Gastrocnemius medialis (tissue), 4 donors: ENCODE measurements around the gene AACS. TPM values are rescaled to one million over a fixed set of nuclear protein-coding genes. Genes with fewer than 3 reads are reported as not detected.
"Not testable (repeated sequence)": the region's sequence is repeated elsewhere in the genome, so short reads cannot be mapped to it uniquely, and the experiment has no call there.

Source experiments
- ATAC-seq, 2 donors: fragments of 150-250 bp; one replicate each; pipeline ENCODE4 v1.9.1; 2016
- DNase-seq, 2 donors: peaks; one replicate each; pipeline ENCODE4 v3.0.0-alpha.2; 2019
- H3K27ac ChIP-seq, 4 donors: fragments of 200-600 bp; sonication (generic); 1 replicate in 1 of 4; 2 replicates in 3 of 4; pipeline ENCODE4 v1.5.1; 2016 to 2018; ENCODE audit warnings: mild to moderate bottlenecking in 2 of 4, moderate library complexity in 1 of 4
- H3K27me3 ChIP-seq, 3 donors: fragments of 200-600 bp; sonication (generic) in 2 of 3; 1 replicate in 1 of 3; 2 replicates in 2 of 3; pipeline versions ENCODE4 v1.5.1 to v1.6.0; 2016 to 2019; ENCODE audit warnings: mild to moderate bottlenecking in 1 of 3, moderate library complexity in 1 of 3
- H3K36me3 ChIP-seq, 2 donors: fragments of 200-600 bp; sonication (generic) in 1 of 2; one replicate each; pipeline ENCODE4 v1.5.1; 2017 to 2018
- H3K4me1 ChIP-seq, 2 donors: fragments of 200-600 bp; sonication (generic) in 1 of 2; one replicate each; pipeline ENCODE4 v1.5.1; 2016 to 2017; ENCODE audit warnings: mild to moderate bottlenecking in 2 of 2
- H3K4me3 ChIP-seq, 4 donors: fragments of 200-600 bp; sonication (generic) in 3 of 4; 1 replicate in 1 of 4; 2 replicates in 3 of 4; pipeline ENCODE4 v1.5.1; 2016 to 2019; ENCODE audit warnings: mild to moderate bottlenecking in 2 of 4
- H3K9me3 ChIP-seq, 3 donors: fragments of 200-600 bp; sonication (generic) in 2 of 3; 1 replicate in 1 of 3; 2 replicates in 2 of 3; pipeline ENCODE4 v1.5.1; 2016 to 2019
- CTCF ChIP-seq, 5 experiments: fragments of 450-650 bp in 3 of 5; fragments of 200-600 bp in 2 of 5; sonication (generic) in 2 of 5; IDR thresholded peaks in 4 of 5; conservative IDR thresholded peaks in 1 of 5; 1 replicate in 4 of 5; 2 replicates in 1 of 5; pipeline ENCODE4 v1.5.1; 2016 to 2019; ENCODE audit warnings: antibody characterized with exemption in 5 of 5, mild to moderate bottlenecking in 3 of 5, moderate library complexity in 3 of 5
- POLR2A ChIP-seq, 2 donors: fragments of 450-650 bp; IDR thresholded peaks; one replicate each; pipeline ENCODE4 v1.6.1; 2017; ENCODE audit warnings: antibody characterized with exemption in 2 of 2, mild to moderate bottlenecking in 2 of 2, moderate library complexity in 2 of 2
- in situ Hi-C, 4 donors: fragments of 200-750 bp; cut with MboI; loops; one replicate each; pipeline versions ENCODE4 v1.15.0 to v1.8.0; 2017; ENCODE audit warnings: low sequenced_read_pairs in 4 of 4
- intact Hi-C: fragments of 100-400 bp; cut with DNase I; formaldehyde crosslinking; loops from one replicate; pipeline ENCODE4 v1.15.1; 2023; ENCODE audit warnings: low total_unique reads
- total RNA-seq, 4 donors: library from RNA; depleted of rRNA; stranded (reverse); fragments of >200 nt; gene quantifications; one replicate each; pipeline versions ENCODE4 v1.1.0 to v1.2.3, GENCODE V29; 2016

The AACS gene
- total RNA-seq, 4 donors from 2014 or later, result 6.0 to 11.8 (median 8.8) TPM

- DNase-seq, result no peak
- no peak overlapping the region for H3K27ac ChIP-seq
- TF ChIP-seq POLR2A (IDR thresholded peaks at IDR 0.05) (no peak), CTCF (IDR thresholded peaks at IDR 0.05 in 4 of 5, conservative IDR thresholded peaks at IDR 0.05 in 1 of 5) (no peak)
- no peak for ATAC-seq
- H3K4me3 ChIP-seq, result no peak overlapping the region
- H3K9me3 ChIP-seq, result no peaks in the 10 kb centered on the region
- H3K27me3 ChIP-seq, result no peaks in the 10 kb centered on the region
- intact Hi-C loops, result no loop called here
- H3K4me1 ChIP-seq, result peaks cover 5 to 8% of the 10 kb centered on the region in 2 donors
- H3K36me3 ChIP-seq, result no peaks in the 10 kb centered on the region
- in situ Hi-C loops, result no loop called here
These were observed 4.9 kb downstream of the AACS start for GRCh38 chr12:125070112-125070511.

GRCh38 chr12:125070661-125071390 is 5.6 kb downstream of the AACS start:
- DNase-seq (no peak), ATAC-seq (no peak)
- no peaks in the 10 kb centered on the region for H3K9me3 ChIP-seq
- no peaks in the 10 kb centered on the region for H3K27me3 ChIP-seq
- no peak overlapping the region for H3K27ac ChIP-seq
- H3K36me3 ChIP-seq, result no peaks in the 10 kb centered on the region
- in situ Hi-C loops, result no loop called here
- intact Hi-C loops, result no loop called here
- TF ChIP-seq CTCF (IDR thresholded peaks at IDR 0.05 in 4 of 5, conservative IDR thresholded peaks at IDR 0.05 in 1 of 5) (no peak), POLR2A (IDR thresholded peaks at IDR 0.05) (no peak)
- no peak overlapping the region for H3K4me3 ChIP-seq
- H3K4me1 ChIP-seq, result peaks cover 4 to 5% of the 10 kb centered on the region in 2 donors

- no peak overlapping the region for H3K4me3 ChIP-seq
- no peak overlapping the region for H3K27ac ChIP-seq
- no peaks in the 10 kb centered on the region for H3K27me3 ChIP-seq
- TF ChIP-seq POLR2A (IDR thresholded peaks at IDR 0.05) (no peak), CTCF (IDR thresholded peaks at IDR 0.05 in 4 of 5, conservative IDR thresholded peaks at IDR 0.05 in 1 of 5) (no peak)
- intact Hi-C loops, result no loop called here
- H3K9me3 ChIP-seq, result no peaks in the 10 kb centered on the region
- no peak for ATAC-seq
- no peak for DNase-seq
- no peaks in the 10 kb centered on the region for H3K36me3 ChIP-seq
- peaks cover 0 to 5% of the 10 kb centered on the region in 2 donors for H3K4me1 ChIP-seq
- in situ Hi-C loops, result no loop called here
These were observed 6.2 kb downstream of the AACS start for GRCh38 chr12:125071456-125071855.

- Histone ChIP-seq H3K9me3 (no peaks in the 10 kb centered on the region), H3K4me1 (peaks cover 0 to 5% of the 10 kb centered on the region in 2 donors), H3K27ac (no peak overlapping the region), H3K27me3 (no peaks in the 10 kb centered on the region), H3K36me3 (peaks cover 0 to 2% of the 10 kb centered on the region in 2 donors), H3K4me3 (no peak overlapping the region)
- no peak for DNase-seq
- no peak for ATAC-seq
- no peak for TF ChIP-seq POLR2A (IDR thresholded peaks at IDR 0.05)
- TF ChIP-seq CTCF (IDR thresholded peaks at IDR 0.05 in 4 of 5, conservative IDR thresholded peaks at IDR 0.05 in 1 of 5), result no peak
- intact Hi-C loops, result no loop called here
- in situ Hi-C loops, result no loop called here
These were observed 7.3 kb downstream of the AACS start for GRCh38 chr12:125072496-125072895.

GRCh38 chr12:125074294-125074693 is 9.1 kb downstream of the AACS start:
- H3K36me3 ChIP-seq, H3K27me3 ChIP-seq, H3K4me3 ChIP-seq, DNase-seq, in situ Hi-C loops, H3K4me1 ChIP-seq, H3K27ac ChIP-seq, H3K9me3 ChIP-seq, intact Hi-C loops, ATAC-seq: not testable (repeated sequence)
